HEK293 (cell line): Measurements from ENCODE around the gene HOXD12.

Experiments used
- AEBP2 ChIP-seq: fragments of 450-650 bp; formaldehyde crosslinking; IDR thresholded peaks from 2 replicates; pipeline ENCODE4 v1.5.1; 2016; ENCODE audit warnings: missing biosample characterization, missing genetic modification characterization, borderline replicate concordance
- MYNN ChIP-seq: fragments of 450-650 bp; formaldehyde crosslinking; IDR thresholded peaks from 2 replicates; pipeline ENCODE4 v1.5.1; 2016; ENCODE audit warnings: missing biosample characterization, missing genetic modification characterization, borderline replicate concordance
- PRDM2 ChIP-seq: fragments of 450-650 bp; formaldehyde crosslinking; IDR thresholded peaks from 2 replicates; pipeline ENCODE4 v1.5.1; 2016; ENCODE audit warnings: missing biosample characterization, missing genetic modification characterization, borderline replicate concordance
- PRDM6 ChIP-seq: fragments of 450-650 bp; formaldehyde crosslinking; IDR thresholded peaks from 2 replicates; pipeline ENCODE4 v1.5.1; 2017; ENCODE audit warnings: missing biosample characterization, missing genetic modification characterization
- REST ChIP-seq: fragments of 450-650 bp; formaldehyde crosslinking; IDR thresholded peaks from 2 replicates; pipeline ENCODE4 v1.5.1; 2016; ENCODE audit warnings: missing biosample characterization, missing genetic modification characterization
- ZBTB48 ChIP-seq: fragments of 450-650 bp; formaldehyde crosslinking; IDR thresholded peaks from 2 replicates; pipeline ENCODE4 v1.5.1; 2016; ENCODE audit warnings: missing biosample characterization, missing genetic modification characterization
- ZBTB7A ChIP-seq: fragments of 450-650 bp; formaldehyde crosslinking; IDR thresholded peaks from 2 replicates; pipeline ENCODE4 v1.5.1; 2016; ENCODE audit warnings: low read depth, missing biosample characterization, missing genetic modification characterization
- ZFP37 ChIP-seq: fragments of 450-650 bp; formaldehyde crosslinking; IDR thresholded peaks from 2 replicates; pipeline ENCODE4 v1.5.1; 2016; ENCODE audit warnings: missing biosample characterization, missing genetic modification characterization
- ZFP41 ChIP-seq: fragments of 450-650 bp; formaldehyde crosslinking; IDR thresholded peaks from 2 replicates; pipeline ENCODE4 v1.5.1; 2016; ENCODE audit warnings: missing biosample characterization, missing genetic modification characterization, borderline replicate concordance
- ZFP69B ChIP-seq: fragments of 450-650 bp; formaldehyde crosslinking; IDR thresholded peaks from 2 replicates; pipeline ENCODE4 v1.5.1; 2016; ENCODE audit warnings: missing biosample characterization, missing genetic modification characterization
- ZNF114 ChIP-seq: fragments of 450-650 bp; formaldehyde crosslinking; IDR thresholded peaks from 2 replicates; pipeline ENCODE4 v1.5.0; 2017; ENCODE audit warnings: missing biosample characterization, missing genetic modification characterization
- ZNF133 ChIP-seq: fragments of 450-650 bp; formaldehyde crosslinking; IDR thresholded peaks from 2 replicates; pipeline ENCODE4 v1.5.1; 2016; ENCODE audit warnings: missing biosample characterization, missing genetic modification characterization
- ZNF155 ChIP-seq: fragments of 450-650 bp; formaldehyde crosslinking; IDR thresholded peaks from 2 replicates; pipeline ENCODE4 v1.5.1; 2016; ENCODE audit warnings: missing biosample characterization, missing genetic modification characterization
- ZNF16 ChIP-seq: fragments of 450-650 bp; formaldehyde crosslinking; IDR thresholded peaks from 2 replicates; pipeline ENCODE4 v1.5.1; 2016; ENCODE audit warnings: low read depth, missing biosample characterization, missing genetic modification characterization
- ZNF169 ChIP-seq: fragments of 450-650 bp; formaldehyde crosslinking; IDR thresholded peaks from 2 replicates; pipeline ENCODE4 v1.5.1; 2016; ENCODE audit warnings: missing biosample characterization, missing genetic modification characterization
- ZNF202 ChIP-seq: fragments of 450-650 bp; formaldehyde crosslinking; IDR thresholded peaks from 2 replicates; pipeline ENCODE4 v1.5.1; 2016; ENCODE audit warnings: missing biosample characterization, missing genetic modification characterization, borderline replicate concordance
- ZNF221 ChIP-seq: fragments of 450-650 bp; formaldehyde crosslinking; IDR thresholded peaks from 2 replicates; pipeline ENCODE4 v1.5.1; 2017; ENCODE audit warnings: missing biosample characterization, missing genetic modification characterization, borderline replicate concordance
- ZNF341 ChIP-seq: fragments of 450-650 bp; formaldehyde crosslinking; IDR thresholded peaks from 2 replicates; pipeline ENCODE4; 2016; ENCODE audit warnings: low read depth, missing biosample characterization, missing genetic modification characterization
- ZNF394 ChIP-seq: fragments of 450-650 bp; formaldehyde crosslinking; IDR thresholded peaks from 2 replicates; pipeline ENCODE4 v1.5.1; 2016; ENCODE audit warnings: missing biosample characterization, missing genetic modification characterization, mild to moderate bottlenecking, moderate library complexity, borderline replicate concordance
- ZNF426 ChIP-seq: fragments of 450-650 bp; formaldehyde crosslinking; IDR thresholded peaks from 2 replicates; pipeline ENCODE4 v1.5.1; 2017; ENCODE audit warnings: missing biosample characterization, missing genetic modification characterization, mild to moderate bottlenecking, inconsistent platforms, moderate library complexity
- ZNF529 ChIP-seq: fragments of 450-650 bp; formaldehyde crosslinking; IDR thresholded peaks from 2 replicates; pipeline ENCODE4 v1.5.1; 2017; ENCODE audit warnings: missing genetic modification characterization, missing biosample characterization; ENCODE audit not compliant: insufficient replicate concordance
- ZNF843 ChIP-seq: fragments of 450-650 bp; formaldehyde crosslinking; IDR thresholded peaks from 2 replicates; pipeline ENCODE4 v1.5.1; 2016; ENCODE audit warnings: missing biosample characterization, missing genetic modification characterization
- ZSCAN30 ChIP-seq: fragments of 450-650 bp; IDR thresholded peaks from 2 replicates; pipeline ENCODE4 v1.5.1; 2018; ENCODE audit warnings: missing biosample characterization, mild to moderate bottlenecking, missing genetic modification characterization, moderate library complexity

Gene HOXD12

GRCh38 chr2:176140513-176141317 lies 41.1 kb downstream of the HOXD12 start (continued):
- 0 out of 2 replicates have a peak, but pooled peaks have one; percentile 58 for TF ChIP-seq ZBTB48 (tag by site-specific recombination)
- no peak for TF ChIP-seq MYNN (tag by site-specific recombination)
- TF ChIP-seq ZNF169: no peak
- TF ChIP-seq AEBP2 (tag by site-specific recombination): no peak
- no peak for TF ChIP-seq ZNF114 (tag by site-specific recombination)
- TF ChIP-seq REST (tag by site-specific recombination): no peak
- TF ChIP-seq PRDM2 (tag by site-specific recombination): no peak
- TF ChIP-seq ZNF426 (tag by site-specific recombination): no peak
- TF ChIP-seq ZNF133 (tag by site-specific recombination): no peak
- no peak for TF ChIP-seq ZBTB7A (tag by site-specific recombination)
- no peak for TF ChIP-seq ZNF843 (tag by site-specific recombination)
- no peak for TF ChIP-seq ZFP69B (tag by site-specific recombination)
- 0 out of 2 replicates have a peak, but pooled peaks have one; percentile 18 for TF ChIP-seq ZNF341
- no peak for TF ChIP-seq PRDM6 (tag by site-specific recombination)
- TF ChIP-seq ZNF394: peak; percentile 42; the same call in 1 of the 2 replicates
- no peak for TF ChIP-seq ZNF155
- no peak for TF ChIP-seq ZNF202 (tag by site-specific recombination)
- no peak for TF ChIP-seq ZNF16 (tag by site-specific recombination)
- TF ChIP-seq ZSCAN30: no peak
- TF ChIP-seq ZFP37: no peak
- TF ChIP-seq ZNF221 (tag by site-specific recombination): no peak
- no peak for TF ChIP-seq ZFP41 (tag by site-specific recombination)
- no peak for TF ChIP-seq ZNF529 (tag by site-specific recombination)
